Adipocyte (in vitro differentiated cells): ENCODE measurements around the gene CCNC.

Source experiments
- DNase-seq: peaks from one replicate; pipeline ENCODE4 v3.0.0-alpha.2; 2015; ENCODE audit warnings: low read depth
- H3K27me3 ChIP-seq: replicated peaks from 2 replicates; pipeline ENCODE4 v1.7.0; 2013; ENCODE audit warnings: mild to moderate bottlenecking, low read length, moderate library complexity; ENCODE audit not compliant: control insufficient read depth, insufficient read depth
- H3K36me3 ChIP-seq: 2 replicates; pipeline ENCODE4 v1.7.0; 2013; ENCODE audit warnings: low read length, mild to moderate bottlenecking, moderate library complexity; ENCODE audit not compliant: control insufficient read depth, insufficient read depth, severe bottlenecking
- H3K4me1 ChIP-seq: 2 replicates; pipeline ENCODE4 v1.7.0; 2013; ENCODE audit warnings: mild to moderate bottlenecking, low read length, moderate library complexity; ENCODE audit not compliant: control insufficient read depth, insufficient read depth
- H3K4me3 ChIP-seq: 2 replicates; pipeline ENCODE4 v1.7.0; 2013; ENCODE audit warnings: mild to moderate bottlenecking, low read length, moderate library complexity
- H3K9ac ChIP-seq: 2 replicates; pipeline ENCODE4 v1.7.0; 2013; ENCODE audit warnings: mild to moderate bottlenecking, low read length, moderate library complexity
- H3K9me3 ChIP-seq: 2 replicates; pipeline ENCODE4 v1.7.0; 2013; ENCODE audit warnings: mild to moderate bottlenecking, low read length, moderate library complexity; ENCODE audit not compliant: control insufficient read depth

CCNC gene

GRCh38 chr6:99563056-99563723 lies 5.3 kb downstream of the CCNC start:
- Histone ChIP-seq H3K36me3 (peaks cover 14% of the 10 kb centered on the region), H3K4me3 (no peak overlapping the region), H3K4me1 (peaks cover 39% of the 10 kb centered on the region), H3K9ac (no peak overlapping the region), H3K27me3 (no peaks in the 10 kb centered on the region), H3K9me3 (no peaks in the 10 kb centered on the region)
- no peak for DNase-seq

DNA sequence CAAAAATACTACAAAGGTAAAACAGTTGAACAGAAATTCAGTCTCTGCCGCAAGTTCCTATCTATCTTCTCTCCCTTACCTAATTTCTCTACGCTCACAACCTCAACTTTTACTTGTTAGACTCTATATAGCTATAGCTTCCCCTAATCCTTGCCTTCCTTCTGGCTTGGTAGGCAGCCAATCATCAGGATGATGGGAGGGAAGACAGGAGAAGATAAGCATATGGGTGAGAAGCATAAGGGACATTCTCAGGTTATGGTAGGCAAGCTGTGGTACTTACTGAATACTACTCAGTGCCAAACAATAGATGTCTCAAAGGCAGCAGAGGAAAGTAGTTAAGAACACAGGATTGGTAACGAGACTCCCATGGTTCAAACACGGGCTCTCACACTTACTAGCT lies 7.8 kb downstream of the CCNC start:
- H3K9ac ChIP-seq, result no peak overlapping the region
- no peaks in the 10 kb centered on the region for H3K9me3 ChIP-seq
- DNase-seq, result no peak
- H3K36me3 ChIP-seq, result peaks cover 36% of the 10 kb centered on the region
- H3K4me1 ChIP-seq, result peaks cover 20% of the 10 kb centered on the region
- no peaks in the 10 kb centered on the region for H3K27me3 ChIP-seq
- no peak overlapping the region for H3K4me3 ChIP-seq

- Histone ChIP-seq H3K36me3 (peaks cover 52% of the 10 kb centered on the region), H3K4me3 (no peak overlapping the region), H3K27me3 (no peaks in the 10 kb centered on the region), H3K9me3 (no peaks in the 10 kb centered on the region), H3K4me1 (peaks cover 13% of the 10 kb centered on the region), H3K9ac (no peak overlapping the region)
- peak; percentile 9 for DNase-seq
Measured at GRCh38 chr6:99559057-99559456, 9.4 kb downstream of the CCNC start.

- Histone ChIP-seq H3K27me3 (no peaks in the 10 kb centered on the region), H3K4me1 (peaks cover 12% of the 10 kb centered on the region), H3K9ac (no peak overlapping the region), H3K36me3 (peaks cover 71% of the 10 kb centered on the region), H3K4me3 (no peak overlapping the region), H3K9me3 (no peaks in the 10 kb centered on the region)
- no peak for DNase-seq
Measured at GRCh38 chr6:99553888-99554287, 14.6 kb downstream of the CCNC start.

DNA sequence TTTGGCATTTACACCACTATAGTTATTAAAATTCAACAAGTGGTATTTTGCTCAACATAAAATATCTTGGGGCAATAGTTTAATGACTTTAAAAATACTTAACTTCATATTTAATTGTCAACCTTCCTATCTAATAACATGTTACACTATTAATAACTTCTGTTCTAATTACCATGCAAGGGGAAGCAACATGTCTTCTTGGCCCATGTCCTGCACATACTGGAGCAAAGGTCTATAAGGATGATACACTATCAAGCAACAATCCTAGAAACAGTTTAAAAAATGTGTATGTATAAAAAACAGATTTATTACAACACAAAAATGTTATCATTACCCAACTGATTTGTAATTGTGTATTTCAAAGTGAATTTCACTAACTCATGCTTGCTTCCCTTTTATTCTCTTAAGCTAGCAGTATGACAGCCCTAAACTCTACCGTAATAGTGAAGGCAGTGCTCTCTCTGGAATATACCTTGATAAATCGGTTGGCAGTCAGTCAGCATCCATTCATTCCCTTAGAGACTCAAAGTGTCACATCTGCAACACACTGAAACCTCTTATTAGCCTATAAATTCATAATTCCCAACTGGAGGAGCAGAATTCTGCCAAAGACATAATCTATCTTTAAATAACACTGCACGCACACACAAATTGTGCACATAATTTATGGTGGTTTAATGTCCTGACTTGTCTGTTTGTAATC lies 18.3 kb downstream of the CCNC start:
- H3K4me3 ChIP-seq, result no peak overlapping the region
- no peaks in the 10 kb centered on the region for H3K9me3 ChIP-seq
- H3K36me3 ChIP-seq, result peaks cover 70% of the 10 kb centered on the region

GRCh38 chr6:99548706-99549105 lies 19.8 kb downstream of the CCNC start:
- H3K9ac ChIP-seq, result no peak overlapping the region
- peaks cover 71% of the 10 kb centered on the region for H3K36me3 ChIP-seq
- H3K4me1 ChIP-seq, result peaks cover 10% of the 10 kb centered on the region
- H3K9me3 ChIP-seq, result no peaks in the 10 kb centered on the region
- no peak overlapping the region for H3K4me3 ChIP-seq
- no peaks in the 10 kb centered on the region for H3K27me3 ChIP-seq
- DNase-seq, result no peak

More for the DNA sequence above, 18.3 kb downstream of the CCNC start:
- peaks cover 12% of the 10 kb centered on the region for H3K4me1 ChIP-seq
- no peak overlapping the region for H3K9ac ChIP-seq
- DNase-seq, result no peak
- H3K27me3 ChIP-seq, result no peaks in the 10 kb centered on the region

DNA sequence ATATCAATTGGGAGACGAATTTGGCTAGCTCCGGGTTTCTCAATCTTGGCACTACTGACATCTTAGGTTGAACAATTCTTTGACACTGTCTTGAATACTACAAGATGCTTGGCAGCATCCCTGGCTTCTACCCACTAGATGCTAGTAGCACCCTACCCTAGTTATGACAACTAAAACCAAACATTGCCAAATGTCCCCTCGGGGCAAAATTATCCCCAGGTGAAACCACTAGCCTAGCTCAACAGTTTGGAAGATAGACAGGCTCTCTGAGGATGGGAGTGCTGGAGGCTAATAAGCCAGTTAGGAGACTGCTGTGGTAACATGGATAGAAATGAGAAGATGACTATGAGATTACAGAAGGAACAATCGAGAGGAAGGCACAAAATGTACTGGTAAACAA lies 20.9 kb downstream of the CCNC start:
- peaks cover 82% of the 10 kb centered on the region for H3K36me3 ChIP-seq
- no peak overlapping the region for H3K9ac ChIP-seq
- no peak overlapping the region for H3K4me3 ChIP-seq
- no peak for DNase-seq
- H3K9me3 ChIP-seq, result no peaks in the 10 kb centered on the region
- H3K4me1 ChIP-seq, result peaks cover 10% of the 10 kb centered on the region
- H3K27me3 ChIP-seq, result no peaks in the 10 kb centered on the region

- peaks cover 84% of the 10 kb centered on the region for H3K36me3 ChIP-seq
- no peak overlapping the region for H3K4me3 ChIP-seq
- no peaks in the 10 kb centered on the region for H3K9me3 ChIP-seq
- no peak overlapping the region for H3K9ac ChIP-seq
- no peak for DNase-seq
- peaks cover 6% of the 10 kb centered on the region for H3K4me1 ChIP-seq
- H3K27me3 ChIP-seq, result no peaks in the 10 kb centered on the region
Measured at GRCh38 chr6:99545442-99545841, 23.0 kb downstream of the CCNC start.

DNA sequence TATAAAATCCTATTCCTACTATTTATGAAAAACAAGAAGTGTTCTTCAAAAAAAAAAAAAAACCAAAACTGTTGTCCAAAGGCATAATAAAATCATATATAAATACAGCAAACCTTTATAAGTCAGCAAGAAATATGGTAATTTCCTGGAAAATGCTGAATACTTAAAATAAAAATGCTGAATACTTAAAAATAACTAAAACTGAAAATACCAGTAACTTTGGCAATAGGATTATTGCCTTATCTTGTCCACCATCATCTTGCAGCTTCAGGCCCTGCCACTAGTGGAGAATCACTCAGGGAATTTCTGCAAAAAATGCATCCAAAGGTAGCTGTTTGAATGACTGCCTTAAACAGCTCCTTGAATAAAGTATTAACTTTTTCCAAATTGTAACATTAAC lies 24.5 kb downstream of the CCNC start:
- peaks cover 84% of the 10 kb centered on the region for H3K36me3 ChIP-seq
- DNase-seq, result no peak
- H3K4me1 ChIP-seq, result no peaks in the 10 kb centered on the region
- H3K27me3 ChIP-seq, result no peaks in the 10 kb centered on the region
- H3K9me3 ChIP-seq, result no peaks in the 10 kb centered on the region
- H3K4me3 ChIP-seq, result no peak overlapping the region
- H3K9ac ChIP-seq, result no peak overlapping the region

- peaks cover 44% of the 10 kb centered on the region for H3K36me3 ChIP-seq
- no peak for DNase-seq
Measured at GRCh38 chr6:99530627-99531026, 37.8 kb downstream of the CCNC start.

DNA sequence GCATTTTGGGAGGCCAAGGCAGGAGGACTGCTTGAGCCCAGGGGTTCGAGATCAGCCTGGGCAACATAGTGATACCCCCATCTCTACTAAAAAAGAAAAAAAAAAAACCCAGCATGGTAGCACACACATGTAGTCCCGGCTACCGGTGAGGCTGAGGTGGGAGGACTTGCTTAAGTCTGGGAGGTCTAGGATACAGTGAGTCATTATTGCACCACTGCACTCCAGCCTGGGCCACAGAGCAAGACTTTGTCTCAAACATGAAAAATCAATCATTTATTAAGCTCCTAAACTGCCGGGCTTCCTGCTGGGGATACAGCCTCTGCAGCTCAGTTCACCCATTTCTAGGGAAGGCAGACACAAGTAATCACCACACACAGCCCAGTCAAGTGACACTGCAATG lies 45.9 kb downstream of the CCNC start:
- Histone ChIP-seq H3K27me3 (no peaks in the 10 kb centered on the region), H3K9me3 (no peaks in the 10 kb centered on the region), H3K36me3 (no peaks in the 10 kb centered on the region), H3K4me1 (peaks cover 20% of the 10 kb centered on the region), H3K9ac (peak overlapping the region; percentile 95), H3K4me3 (peak overlapping the region; percentile 92)
- peak; percentile 58 for DNase-seq

More at GRCh38 chr6:99530627-99531026, 37.8 kb downstream of the CCNC start:
- Histone ChIP-seq H3K4me1 (peaks cover 2% of the 10 kb centered on the region), H3K4me3 (no peak overlapping the region), H3K9me3 (no peaks in the 10 kb centered on the region), H3K9ac (no peak overlapping the region), H3K27me3 (no peaks in the 10 kb centered on the region)
